Keratinocyte (primary cell): ENCODE measurements around the gene TMEM185B. TPM values are rescaled to one million over a fixed set of nuclear protein-coding genes. Genes with fewer than 3 reads are reported as not detected.
A peak's percentile ranks its signal among the peaks of the same experiment; 100 is the strongest.

ENCODE experiments used
- DNase-seq: peaks from one replicate; pipeline ENCODE4 v3.0.0-alpha.2; 2011; ENCODE audit warnings: low read depth, missing footprints, low spot score
- FAIRE-seq: peaks from 2 replicates; lab custom pipeline; 2011; peaks lifted over from hg19 to GRCh38; lab: Jason Lieb, UNC
- H2AFZ ChIP-seq: 2 replicates; pipeline ENCODE4 v1.6.0; 2012; ENCODE audit warnings: low read length, control low read depth, inconsistent platforms; ENCODE audit not compliant: control insufficient read depth
- H3K27ac ChIP-seq: 2 replicates; pipeline ENCODE4 v1.5.1; 2011; ENCODE audit warnings: low read length; ENCODE audit not compliant: control insufficient read depth, insufficient read depth
- H3K27me3 ChIP-seq: 3 replicates; pipeline ENCODE4 v1.6.0; 2011; ENCODE audit warnings: low read length; ENCODE audit not compliant: control insufficient read depth, insufficient read depth; ENCODE audit errors: extremely low read depth
- H3K36me3 ChIP-seq, 2 experiments: 2 replicates in 1 of 2; 3 replicates in 1 of 2; pipeline ENCODE4 v1.5.1; 2011; ENCODE audit warnings: low read length in 2 of 2, mild to moderate bottlenecking in 1 of 2; ENCODE audit not compliant: control insufficient read depth in 2 of 2, insufficient read depth in 2 of 2; ENCODE audit errors: extremely low read depth in 1 of 2
- H3K4me1 ChIP-seq: 3 replicates; pipeline ENCODE4 v1.5.1; 2011; ENCODE audit warnings: low read length; ENCODE audit not compliant: control insufficient read depth, insufficient read depth; ENCODE audit errors: extremely low read depth
- H3K4me2 ChIP-seq: 3 replicates; pipeline ENCODE4 v1.6.0; 2011; ENCODE audit warnings: low read depth, low read length; ENCODE audit not compliant: control insufficient read depth, insufficient read depth; ENCODE audit errors: extremely low read depth
- H3K4me3 ChIP-seq, 3 experiments: fragments of 200-600 bp in 1 of 3; sonication (generic) in 1 of 3; 2 replicates in 2 of 3; 3 replicates in 1 of 3; pipeline ENCODE4 v1.5.1; 2011 to 2016; ENCODE audit warnings: low read length in 3 of 3, mild to moderate bottlenecking in 3 of 3, control low read depth in 2 of 3, inconsistent platforms in 1 of 3, low read depth in 1 of 3, mixed read lengths in 1 of 3, mixed run types in 1 of 3, moderate library complexity in 1 of 3; ENCODE audit not compliant: control insufficient read depth in 2 of 3, insufficient read depth in 2 of 3; ENCODE audit errors: extremely low read depth in 1 of 3
- H3K79me2 ChIP-seq: 2 replicates; pipeline ENCODE4 v1.6.0; 2012; ENCODE audit warnings: low read length; ENCODE audit not compliant: control insufficient read depth, insufficient read depth
- H3K9ac ChIP-seq: 3 replicates; pipeline ENCODE4 v1.6.0; 2011; ENCODE audit warnings: low read length; ENCODE audit not compliant: control insufficient read depth, insufficient read depth; ENCODE audit errors: extremely low read depth
- H3K9me1 ChIP-seq: 3 replicates; pipeline ENCODE4 v1.6.0; 2011; ENCODE audit warnings: low read length; ENCODE audit not compliant: control insufficient read depth, insufficient read depth; ENCODE audit errors: extremely low read depth
- H3K9me3 ChIP-seq: 2 replicates; pipeline ENCODE4 v1.5.1; 2012; ENCODE audit warnings: low read depth, low read length; ENCODE audit not compliant: control insufficient read depth
- H4K20me1 ChIP-seq: 3 replicates; pipeline ENCODE4 v1.6.0; 2011; ENCODE audit warnings: low read length; ENCODE audit not compliant: control insufficient read depth, insufficient read depth; ENCODE audit errors: extremely low read depth
- EZH2 ChIP-seq: IDR thresholded peaks from one replicate; pipeline ENCODE4 v1.6.1; 2012; ENCODE audit warnings: inconsistent platforms, mild to moderate bottlenecking, low read length, moderate library complexity
- dilution Hi-C: fragments of 300-500 bp; cut with MboI; formaldehyde crosslinking; loops from one replicate; pipeline ENCODE4 v1.7.0; 2020; ENCODE audit warnings: low sequenced_read_pairs; ENCODE audit not compliant: extremely low pct_ligation_motif_present
- polyA plus RNA-seq, 5 experiments: library from polyadenylated mRNA; depleted of rRNA in 3 of 5; stranded (reverse) in 3 of 5; stranded (forward) in 1 of 5; unstranded in 1 of 5; fragments of >200 nt; gene quantifications; 1 replicate in 1 of 5; 2 replicates in 3 of 5; 3 replicates in 1 of 5; pipeline versions ENCODE4 v1.2.1 to v1.2.3, GENCODE V29; 2011 to 2012; ENCODE audit warnings: missing spikeins in 2 of 5, low read depth in 1 of 5, low replicate concordance in 1 of 5
- TF ChIP-seq, protein P1 (sequence below), 3 experiments: IDR thresholded peaks in 1 of 3; conservative IDR thresholded peaks in 1 of 3; optimal IDR thresholded peaks in 1 of 3; 2 replicates in 2 of 3; 3 replicates in 1 of 3; pipeline versions ENCODE3 to v1.5.1; 2011; ENCODE audit warnings: low read length in 3 of 3, mild to moderate bottlenecking in 3 of 3, moderate library complexity in 2 of 3, control low read depth in 1 of 3, inconsistent platforms in 1 of 3; ENCODE audit not compliant: insufficient read depth in 2 of 3; ENCODE audit errors: extremely low read depth in 1 of 3

The TMEM185B gene
- polyA plus RNA-seq, 1 donor (not counting 4 experiments of a cell fraction or from before 2014, with no cell fraction given): 13.4 TPM

DNA sequence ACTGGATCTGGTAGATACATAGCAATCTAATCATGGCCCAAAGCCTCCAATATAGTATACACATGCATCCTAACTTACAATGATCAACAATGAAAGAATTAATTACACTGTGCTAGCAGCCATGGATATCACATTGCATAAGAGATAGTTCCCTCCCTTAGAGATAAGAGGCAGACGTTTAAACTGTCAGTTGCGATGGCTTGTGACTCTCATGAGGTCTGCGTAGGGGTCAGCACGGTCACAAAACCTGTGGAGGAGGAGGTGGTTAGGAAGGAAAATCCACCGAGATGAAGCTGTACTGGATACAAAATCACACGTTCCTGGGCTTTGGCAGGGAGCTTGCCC lies 28.7 kb upstream of the TMEM185B start:
- no peak overlapping the region for H3K27ac ChIP-seq
- H3K4me2 ChIP-seq: peak overlapping the region; percentile 87
- H3K9ac ChIP-seq: peak overlapping the region; percentile 74
- H3K79me2 ChIP-seq: peaks cover 32% of the 10 kb centered on the region
- no peaks in the 10 kb centered on the region for H3K9me3 ChIP-seq
- TF ChIP-seq, protein P1, sequence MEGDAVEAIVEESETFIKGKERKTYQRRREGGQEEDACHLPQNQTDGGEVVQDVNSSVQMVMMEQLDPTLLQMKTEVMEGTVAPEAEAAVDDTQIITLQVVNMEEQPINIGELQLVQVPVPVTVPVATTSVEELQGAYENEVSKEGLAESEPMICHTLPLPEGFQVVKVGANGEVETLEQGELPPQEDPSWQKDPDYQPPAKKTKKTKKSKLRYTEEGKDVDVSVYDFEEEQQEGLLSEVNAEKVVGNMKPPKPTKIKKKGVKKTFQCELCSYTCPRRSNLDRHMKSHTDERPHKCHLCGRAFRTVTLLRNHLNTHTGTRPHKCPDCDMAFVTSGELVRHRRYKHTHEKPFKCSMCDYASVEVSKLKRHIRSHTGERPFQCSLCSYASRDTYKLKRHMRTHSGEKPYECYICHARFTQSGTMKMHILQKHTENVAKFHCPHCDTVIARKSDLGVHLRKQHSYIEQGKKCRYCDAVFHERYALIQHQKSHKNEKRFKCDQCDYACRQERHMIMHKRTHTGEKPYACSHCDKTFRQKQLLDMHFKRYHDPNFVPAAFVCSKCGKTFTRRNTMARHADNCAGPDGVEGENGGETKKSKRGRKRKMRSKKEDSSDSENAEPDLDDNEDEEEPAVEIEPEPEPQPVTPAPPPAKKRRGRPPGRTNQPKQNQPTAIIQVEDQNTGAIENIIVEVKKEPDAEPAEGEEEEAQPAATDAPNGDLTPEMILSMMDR (optimal IDR thresholded peaks at IDR 0.05 in 1 of 3, IDR thresholded peaks at IDR 0.05 in 1 of 3, conservative IDR thresholded peaks at IDR 0.05 in 1 of 3; ENCODE audit: extremely low read depth in 1 of 3, insufficient read depth in 2 of 3, low read length in 3 of 3): no peak
- TF ChIP-seq EZH2: no peak
- no peaks in the 10 kb centered on the region for H3K9me1 ChIP-seq
- no peak for DNase-seq
- dilution Hi-C loops: no loop called here
- H2AFZ ChIP-seq: peak overlapping the region; percentile 87
- FAIRE-seq: no peak
- H3K4me3 ChIP-seq: peak overlapping the region; percentile 74 to 90 (median 77)
- H3K36me3 ChIP-seq: peaks cover 0 to 3% of the 10 kb centered on the region in 2 experiments
- no peaks in the 10 kb centered on the region for H4K20me1 ChIP-seq
- no peaks in the 10 kb centered on the region for H3K27me3 ChIP-seq
- H3K4me1 ChIP-seq: peaks cover 22% of the 10 kb centered on the region

DNA sequence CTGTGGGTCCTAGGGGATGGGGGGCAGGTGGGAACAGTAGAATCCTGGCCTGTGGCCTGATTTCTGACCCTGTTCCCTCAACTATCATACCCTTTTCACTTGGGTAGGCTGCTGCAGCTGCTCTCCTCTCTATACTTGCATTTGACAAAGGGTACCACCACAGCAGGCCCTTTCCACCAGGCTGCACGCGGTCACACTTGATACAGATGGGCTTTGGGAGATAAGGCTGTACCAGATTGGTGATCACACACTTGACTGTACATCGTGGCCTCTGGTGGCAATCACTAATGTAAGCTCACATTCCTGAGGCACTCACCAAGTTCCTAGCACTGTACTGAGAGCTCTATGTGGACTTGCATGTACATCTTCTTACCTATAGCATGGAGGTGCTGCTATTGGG lies 27.9 kb upstream of the TMEM185B start:
- no peak for FAIRE-seq
- no peak for DNase-seq
- no peak for TF ChIP-seq EZH2
- TF ChIP-seq, protein P1 (optimal IDR thresholded peaks at IDR 0.05 in 1 of 3, IDR thresholded peaks at IDR 0.05 in 1 of 3, conservative IDR thresholded peaks at IDR 0.05 in 1 of 3; ENCODE audit: extremely low read depth in 1 of 3, insufficient read depth in 2 of 3, low read length in 3 of 3): no peak
- Histone ChIP-seq H3K9me3 (no peaks in the 10 kb centered on the region), H3K27ac (no peak overlapping the region), H2AFZ (no peak overlapping the region), H3K4me2 (no peak overlapping the region), H3K9me1 (no peaks in the 10 kb centered on the region), H3K4me1 (peaks cover 29% of the 10 kb centered on the region), H3K9ac (no peak overlapping the region), H4K20me1 (no peaks in the 10 kb centered on the region), H3K27me3 (no peaks in the 10 kb centered on the region), H3K36me3 (peaks cover 0 to 3% of the 10 kb centered on the region in 2 experiments), H3K4me3 (no peak overlapping the region), H3K79me2 (peaks cover 24% of the 10 kb centered on the region)
- dilution Hi-C loops: no loop called here
